Panc1 (cell line): ENCODE results near the gene OR2AK2. TPM values are rescaled to one million over a fixed set of nuclear protein-coding genes. Genes with fewer than 3 reads are reported as not detected.

Experiments
- ATAC-seq: fragments of 200-7000 bp; cut with Tn5 transposase; 2 replicates; pipeline ENCODE4 v1.9.1; 2020; ENCODE audit warnings: mild to moderate bottlenecking, moderate library complexity
- BruUV-seq: library from RNA; stranded (reverse); fragments of 400-500 nt; replicated peaks from 2 replicates; lab custom pipeline; 2021; lab: Mats Ljungman, UMichigan
- CTCF ChIA-PET: fragments of 300-600 bp; sonication (Branson Sonifier 250); formaldehyde crosslinking; loops from one replicate; lab custom pipeline; 2022; ENCODE audit warnings: antibody characterized with exemption; lab: Charles Lee
- POLR2A ChIA-PET: fragments of 300-600 bp; sonication (Branson Sonifier 250); formaldehyde crosslinking; loops from one replicate; lab custom pipeline; 2022; ENCODE audit warnings: antibody characterized with exemption; lab: Charles Lee
- DNase-seq: peaks from one replicate; pipeline ENCODE4 v3.0.0-alpha.2; 2010; ENCODE audit warnings: low read depth, low spot score
- H3K27ac ChIP-seq: 2 replicates; pipeline ENCODE4 v1.5.1; 2011; ENCODE audit warnings: mild to moderate bottlenecking, low read length, inconsistent platforms
- H3K27me3 ChIP-seq: fragments of 200-500 bp; sonication (Bioruptor generic); 2 replicates; pipeline ENCODE4 v1.6.0; 2014; ENCODE audit warnings: low read length, inconsistent platforms; ENCODE audit not compliant: control insufficient read depth, insufficient read depth
- H3K36me3 ChIP-seq: fragments of 200-500 bp; sonication (Bioruptor generic); 2 replicates; pipeline ENCODE4 v1.5.1; 2014; ENCODE audit warnings: inconsistent platforms, mild to moderate bottlenecking, low read length, moderate library complexity; ENCODE audit not compliant: control insufficient read depth, insufficient read depth
- H3K4me1 ChIP-seq: 2 replicates; pipeline ENCODE4 v1.5.1; 2011; ENCODE audit warnings: inconsistent platforms, mild to moderate bottlenecking, low read length, moderate library complexity; ENCODE audit not compliant: control insufficient read depth, insufficient read depth
- H3K4me3 ChIP-seq, 2 experiments: 2 replicates each; pipeline ENCODE4 v1.5.1; 2011 to 2012; ENCODE audit warnings: low read depth in 2 of 2, low read length in 2 of 2, mild to moderate bottlenecking in 2 of 2, inconsistent platforms in 1 of 2, moderate library complexity in 1 of 2
- H3K9me3 ChIP-seq: fragments of 200-500 bp; sonication (Bioruptor generic); 2 replicates; pipeline ENCODE4 v1.5.1; 2014; ENCODE audit warnings: low read depth, mild to moderate bottlenecking, inconsistent platforms, low read length, moderate library complexity; ENCODE audit not compliant: control insufficient read depth, insufficient read depth
- CTCF ChIP-seq: fragments of 450-650 bp; IDR thresholded peaks from 2 replicates; pipeline ENCODE4 v1.5.1; 2017; ENCODE audit warnings: mild to moderate bottlenecking
- POLR2AphosphoS5 ChIP-seq: IDR thresholded peaks from 2 replicates; pipeline ENCODE4 v1.6.1; 2012; ENCODE audit warnings: mild to moderate bottlenecking, low read depth, low read length, moderate library complexity
- REST ChIP-seq, 2 experiments: IDR thresholded peaks; 2 replicates each; pipeline ENCODE4 v1.6.1; 2011 to 2012; ENCODE audit warnings: low read depth in 2 of 2, control low read depth in 1 of 2, low read length in 1 of 2, mild to moderate bottlenecking in 1 of 2, moderate library complexity in 1 of 2; ENCODE audit not compliant: insufficient read depth in 1 of 2
- SIN3A ChIP-seq: IDR thresholded peaks from 2 replicates; pipeline ENCODE4 v1.6.1; 2012; ENCODE audit warnings: low read depth, mild to moderate bottlenecking, low read length, moderate library complexity, borderline replicate concordance; ENCODE audit not compliant: insufficient read depth
- TCF7L2 ChIP-seq: IDR thresholded peaks from 2 replicates; pipeline ENCODE4 v1.6.1; 2011; ENCODE audit warnings: mild to moderate bottlenecking, low read depth, low read length, inconsistent platforms
- in situ Hi-C: cut with HindIII; loops from 2 replicates; pipeline ENCODE4 v1.10.0; 2016; ENCODE audit warnings: low sequenced_read_pairs, low pct_unique_long_range_greater_than_20kb
- intact Hi-C: fragments of 100-400 bp; cut with micrococcal nuclease; formaldehyde crosslinking; loops from one replicate; pipeline ENCODE4 v1.10.0; 2022; ENCODE audit not compliant: unreplicated experiment
- total RNA-seq: library from RNA; stranded (reverse); gene quantifications from one replicate; pipeline ENCODE4 v1.2.1, GENCODE V29; 2021; ENCODE audit not compliant: unreplicated experiment

OR2AK2 gene
- total RNA-seq, 1 experiment from 2014 or later, result not detected

GRCh38 chr1:247992986-247993385 lies 28.0 kb downstream of the OR2AK2 start:
- ATAC-seq, result no peak
- CTCF ChIA-PET, result no interaction called here

GRCh38 chr1:247998811-247999210 lies 33.8 kb downstream of the OR2AK2 start:
- ATAC-seq (no peak), DNase-seq (no peak)
- intact Hi-C loops (no loop called here), in situ Hi-C loops (no loop called here)
- Histone ChIP-seq H3K9me3 (no peaks in the 10 kb centered on the region; the same call in 1 of the 2 replicates), H3K4me3 (no peak overlapping the region), H3K27me3 (no peaks in the 10 kb centered on the region), H3K27ac (no peak overlapping the region), H3K36me3 (no peaks in the 10 kb centered on the region), H3K4me1 (no peaks in the 10 kb centered on the region)
- TF ChIP-seq SIN3A, result no peak
- TF ChIP-seq REST (IDR thresholded peaks at IDR 0.05; ENCODE audit: insufficient read depth in 1 of 2, low read depth in 2 of 2, low read length in 1 of 2), result no peak
- TF ChIP-seq CTCF, result no peak
- TF ChIP-seq TCF7L2, result no peak
- TF ChIP-seq POLR2AphosphoS5, result no peak
- BruUV-seq, result no TSS peak
- CTCF ChIA-PET, result no interaction called here
- POLR2A ChIA-PET, result no interaction called here

More at GRCh38 chr1:247992986-247993385, 28.0 kb downstream of the OR2AK2 start:
- TF ChIP-seq CTCF (no peak), SIN3A (no peak), TCF7L2 (no peak), REST (IDR thresholded peaks at IDR 0.05; ENCODE audit: insufficient read depth in 1 of 2, low read depth in 2 of 2, low read length in 1 of 2) (no peak), POLR2AphosphoS5 (no peak)
- DNase-seq, result no peak
- H3K36me3 ChIP-seq, result no peaks in the 10 kb centered on the region
- intact Hi-C loops (no loop called here), in situ Hi-C loops (no loop called here)
- H3K4me1 ChIP-seq, result no peaks in the 10 kb centered on the region
- POLR2A ChIA-PET, result no interaction called here
- no peak overlapping the region for H3K4me3 ChIP-seq
- H3K9me3 ChIP-seq, result no peaks in the 10 kb centered on the region
- BruUV-seq, result no TSS peak
- no peak overlapping the region for H3K27ac ChIP-seq
- H3K27me3 ChIP-seq, result no peaks in the 10 kb centered on the region
